Body of pancreas (tissue), 4 donors: ENCODE results near the gene ARF1. TPM values are rescaled to one million over a fixed set of nuclear protein-coding genes. Genes with fewer than 3 reads are reported as not detected.

Source experiments
- ATAC-seq: fragments of 150-250 bp; one replicate; pipeline ENCODE4 v1.9.1; 2016
- DNase-seq, 4 donors: peaks; one replicate each; pipeline ENCODE4 v3.0.0-alpha.2; 2019
- H3K27ac ChIP-seq, 4 donors: fragments of 200-600 bp; sonication (generic); 1 replicate in 3 of 4; 2 replicates in 1 of 4; pipeline versions ENCODE4 v1.5.1 to v1.6.1; 2016 to 2019; ENCODE audit warnings: mild to moderate bottlenecking in 1 of 4, mixed read lengths in 1 of 4, moderate library complexity in 1 of 4
- H3K27me3 ChIP-seq, 2 donors: fragments of 200-600 bp; sonication (generic); one replicate each; pipeline ENCODE4 v1.6.0; 2016; ENCODE audit warnings: mild to moderate bottlenecking in 1 of 2
- H3K36me3 ChIP-seq, 2 donors: fragments of 200-600 bp; sonication (generic); replicated peaks in 1 of 2; 2 replicates each; pipeline ENCODE4 v1.5.1; 2016; ENCODE audit warnings: low read depth in 2 of 2; ENCODE audit not compliant: insufficient read depth in 1 of 2
- H3K4me1 ChIP-seq: fragments of 200-600 bp; sonication (generic); one replicate; pipeline ENCODE4 v1.6.0; 2016
- H3K4me3 ChIP-seq, 2 donors: fragments of 200-600 bp; sonication (generic); 1 replicate in 1 of 2; 2 replicates in 1 of 2; pipeline ENCODE4 v1.5.1; 2016 to 2019
- H3K9me3 ChIP-seq, 3 donors: fragments of 200-600 bp; sonication (generic); 1 replicate in 2 of 3; 2 replicates in 1 of 3; pipeline ENCODE4 v1.5.1; 2016
- POLR2A ChIP-seq, 3 donors: fragments of 450-650 bp; IDR thresholded peaks; one replicate each; pipeline ENCODE4 v1.6.1; 2016; ENCODE audit warnings: antibody characterized with exemption in 3 of 3, mild to moderate bottlenecking in 2 of 3
- WGBS, 2 donors: methylation state at CpG; one replicate each; pipeline ENCODE4 v1.1.5; 2017; 5-methylcytosine and 5-hydroxymethylcytosine counted together
- intact Hi-C: fragments of 100-400 bp; cut with DNase I; formaldehyde crosslinking; loops from one replicate; pipeline ENCODE4 v1.15.1; 2023
- total RNA-seq, 2 donors: library from RNA; depleted of rRNA; stranded (reverse); fragments of >200 nt; gene quantifications; one replicate each; pipeline ENCODE4 v1.1.0, GENCODE V29; 2016
- TF ChIP-seq, protein P1 (sequence below), 7 experiments: fragments of 450-650 bp in 4 of 7; fragments of 200-600 bp in 3 of 7; sonication (generic) in 3 of 7; IDR thresholded peaks; one replicate each; pipeline ENCODE4 v1.5.1; 2016 to 2019; ENCODE audit warnings: antibody characterized with exemption in 7 of 7

ARF1 gene
- total RNA-seq, 2 donors from 2014 or later, result 158 to 203 TPM

DNA sequence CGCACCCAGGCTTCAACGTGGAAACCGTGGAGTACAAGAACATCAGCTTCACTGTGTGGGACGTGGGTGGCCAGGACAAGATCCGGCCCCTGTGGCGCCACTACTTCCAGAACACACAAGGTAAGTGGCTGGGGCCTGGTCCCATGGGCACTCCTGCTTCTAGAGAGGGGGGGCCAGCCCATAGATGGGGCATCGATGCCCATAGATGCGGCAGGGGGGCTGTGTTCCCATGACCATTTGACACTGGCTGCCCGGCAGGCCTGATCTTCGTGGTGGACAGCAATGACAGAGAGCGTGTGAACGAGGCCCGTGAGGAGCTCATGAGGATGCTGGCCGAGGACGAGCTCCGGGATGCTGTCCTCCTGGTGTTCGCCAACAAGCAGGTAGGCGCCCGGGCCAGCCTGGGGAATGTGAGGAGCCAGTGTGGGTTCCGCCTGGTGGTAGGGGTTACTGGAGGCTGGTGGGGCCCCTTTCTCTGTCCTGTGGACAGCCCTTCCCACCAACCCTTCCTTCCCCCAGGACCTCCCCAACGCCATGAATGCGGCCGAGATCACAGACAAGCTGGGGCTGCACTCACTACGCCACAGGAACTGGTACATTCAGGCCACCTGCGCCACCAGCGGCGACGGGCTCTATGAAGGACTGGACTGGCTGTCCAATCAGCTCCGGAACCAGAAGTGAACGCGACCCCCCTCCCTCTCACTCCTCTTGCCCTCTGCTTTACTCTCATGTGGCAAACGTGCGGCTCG lies 15.0 kb downstream of the ARF1 start:
- Histone ChIP-seq H3K27ac (no peak overlapping the region), H3K4me3 (no peak overlapping the region), H3K9me3 (no peaks in the 10 kb centered on the region), H3K27me3 (no peaks in the 10 kb centered on the region), H3K4me1 (peaks cover 68% of the 10 kb centered on the region), H3K36me3 (peaks cover 7 to 14% of the 10 kb centered on the region in 2 donors)
- intact Hi-C loops, result no loop called here
- no peak for ATAC-seq
- WGBS, 2 donors, result 79 to 84% methylated on average over 23 to 32 of the region's 34 CpGs
- DNase-seq, result no peak
- TF ChIP-seq, protein P1, sequence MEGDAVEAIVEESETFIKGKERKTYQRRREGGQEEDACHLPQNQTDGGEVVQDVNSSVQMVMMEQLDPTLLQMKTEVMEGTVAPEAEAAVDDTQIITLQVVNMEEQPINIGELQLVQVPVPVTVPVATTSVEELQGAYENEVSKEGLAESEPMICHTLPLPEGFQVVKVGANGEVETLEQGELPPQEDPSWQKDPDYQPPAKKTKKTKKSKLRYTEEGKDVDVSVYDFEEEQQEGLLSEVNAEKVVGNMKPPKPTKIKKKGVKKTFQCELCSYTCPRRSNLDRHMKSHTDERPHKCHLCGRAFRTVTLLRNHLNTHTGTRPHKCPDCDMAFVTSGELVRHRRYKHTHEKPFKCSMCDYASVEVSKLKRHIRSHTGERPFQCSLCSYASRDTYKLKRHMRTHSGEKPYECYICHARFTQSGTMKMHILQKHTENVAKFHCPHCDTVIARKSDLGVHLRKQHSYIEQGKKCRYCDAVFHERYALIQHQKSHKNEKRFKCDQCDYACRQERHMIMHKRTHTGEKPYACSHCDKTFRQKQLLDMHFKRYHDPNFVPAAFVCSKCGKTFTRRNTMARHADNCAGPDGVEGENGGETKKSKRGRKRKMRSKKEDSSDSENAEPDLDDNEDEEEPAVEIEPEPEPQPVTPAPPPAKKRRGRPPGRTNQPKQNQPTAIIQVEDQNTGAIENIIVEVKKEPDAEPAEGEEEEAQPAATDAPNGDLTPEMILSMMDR (IDR thresholded peaks at IDR 0.05), result no peak
- TF ChIP-seq POLR2A (IDR thresholded peaks at IDR 0.05), result no peak

DNA sequence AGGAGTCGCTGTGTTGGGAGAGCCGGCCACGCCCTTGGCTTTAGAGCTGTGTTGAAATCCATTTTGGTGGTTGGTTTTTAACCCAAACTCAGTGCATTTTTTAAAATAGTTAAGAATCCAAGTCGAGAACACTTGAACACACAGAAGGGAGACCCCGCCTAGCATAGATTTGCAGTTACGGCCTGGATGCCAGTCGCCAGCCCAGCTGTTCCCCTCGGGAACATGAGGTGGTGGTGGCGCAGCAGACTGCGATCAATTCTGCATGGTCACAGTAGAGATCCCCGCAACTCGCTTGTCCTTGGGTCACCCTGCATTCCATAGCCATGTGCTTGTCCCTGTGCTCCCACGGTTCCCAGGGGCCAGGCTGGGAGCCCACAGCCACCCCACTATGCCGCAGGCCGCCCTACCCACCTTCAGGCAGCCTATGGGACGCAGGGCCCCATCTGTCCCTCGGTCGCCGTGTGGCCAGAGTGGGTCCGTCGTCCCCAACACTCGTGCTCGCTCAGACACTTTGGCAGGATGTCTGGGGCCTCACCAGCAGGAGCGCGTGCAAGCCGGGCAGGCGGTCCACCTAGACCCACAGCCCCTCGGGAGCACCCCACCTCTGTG lies 15.9 kb downstream of the ARF1 start:
- Histone ChIP-seq H3K36me3 (peaks cover 7 to 14% of the 10 kb centered on the region in 2 donors), H3K4me3 (no peak overlapping the region), H3K27me3 (no peaks in the 10 kb centered on the region), H3K4me1 (peaks cover 60% of the 10 kb centered on the region), H3K27ac (no peak overlapping the region), H3K9me3 (no peaks in the 10 kb centered on the region)
- no peak for ATAC-seq
- TF ChIP-seq POLR2A (IDR thresholded peaks at IDR 0.05), result no peak
- TF ChIP-seq, protein P1 (IDR thresholded peaks at IDR 0.05), result no peak
- 83 to 89% methylated on average over 17 to 28 of the region's 28 CpGs for WGBS, 2 donors
- no peak for DNase-seq
- intact Hi-C loops, result no loop called here

DNA sequence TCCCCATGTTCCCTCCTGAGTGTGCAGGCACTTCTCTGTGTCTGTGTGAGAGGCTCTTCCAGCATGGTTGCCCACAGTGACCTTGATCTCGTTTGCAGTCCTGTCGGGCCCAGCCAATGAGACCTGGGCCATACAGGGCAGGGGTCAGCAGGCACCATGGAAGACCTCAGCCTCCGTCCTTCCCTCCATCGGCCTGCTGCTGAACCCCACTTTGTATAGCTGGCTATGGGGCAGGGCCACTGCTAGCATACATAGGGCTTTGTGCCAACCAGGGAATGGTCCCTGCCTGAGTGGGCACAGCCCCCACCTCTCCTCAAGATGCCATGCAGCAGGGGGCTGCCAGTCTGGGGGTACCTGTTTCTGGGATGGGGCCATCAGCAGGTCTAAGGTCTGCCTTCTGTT lies 16.8 kb downstream of the ARF1 start:
- H3K27ac ChIP-seq, result no peak overlapping the region
- 54% methylated on average over 4 of the region's 4 CpGs; no CpG with 5 or more reads in 1 of the 2 donors for WGBS, 2 donors
- no peak for DNase-seq
- H3K9me3 ChIP-seq, result no peaks in the 10 kb centered on the region
- H3K36me3 ChIP-seq, result peaks cover 7 to 14% of the 10 kb centered on the region in 2 donors
- H3K4me3 ChIP-seq, result no peak overlapping the region
- H3K27me3 ChIP-seq, result no peaks in the 10 kb centered on the region
- no peak for ATAC-seq
- intact Hi-C loops, result no loop called here
- TF ChIP-seq, protein P1 (IDR thresholded peaks at IDR 0.05), result no peak
- TF ChIP-seq POLR2A (IDR thresholded peaks at IDR 0.05), result no peak
- H3K4me1 ChIP-seq, result peaks cover 61% of the 10 kb centered on the region

DNA sequence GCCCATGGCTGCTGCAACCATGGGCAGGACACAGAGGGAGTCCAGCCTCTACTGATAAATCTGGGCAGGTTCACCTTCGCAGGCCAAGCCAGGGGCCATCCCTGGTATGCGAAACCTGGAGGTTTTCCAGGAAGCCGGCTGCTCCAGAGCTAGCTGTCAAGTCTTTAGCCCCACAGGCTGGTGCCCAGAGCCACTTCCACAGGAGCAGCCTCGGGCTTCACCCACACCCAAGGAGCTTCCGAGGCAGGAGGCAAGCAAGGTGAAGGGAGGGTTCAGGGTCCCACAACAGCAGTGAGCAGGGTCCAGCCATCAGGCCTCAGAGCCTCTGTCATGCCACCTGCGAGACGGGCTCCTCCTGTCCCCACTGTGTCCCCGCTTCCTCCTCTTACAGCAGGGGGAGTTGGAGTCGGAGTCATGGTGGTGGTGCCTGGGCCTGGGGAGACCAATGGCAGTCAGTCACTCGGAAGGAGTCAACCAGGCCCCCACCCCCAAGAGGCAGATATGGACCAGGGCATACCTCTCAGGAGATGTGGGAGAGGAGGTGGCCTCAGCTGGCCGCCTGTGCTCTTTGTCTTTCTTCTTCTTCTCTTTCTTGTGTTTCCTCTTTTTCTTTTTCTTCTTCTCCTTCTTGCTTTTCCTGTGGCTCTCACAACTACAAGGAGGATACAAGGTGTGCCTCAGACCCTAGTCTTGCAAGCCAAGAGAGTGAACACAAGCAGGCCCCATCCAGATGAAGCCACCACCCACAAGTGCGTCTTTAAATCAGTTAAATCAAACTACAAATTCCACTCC lies 18.5 kb downstream of the ARF1 start:
- Histone ChIP-seq H3K27ac (peak overlapping the region in 3 of 4 donors; percentile 40 to 82 (median 45)), H3K36me3 (peaks cover 7 to 14% of the 10 kb centered on the region in 2 donors), H3K9me3 (no peaks in the 10 kb centered on the region), H3K4me3 (no peak overlapping the region), H3K4me1 (peaks cover 54% of the 10 kb centered on the region), H3K27me3 (no peaks in the 10 kb centered on the region)
- intact Hi-C loops, result no loop called here
- 54 to 60% methylated on average over 11 to 12 of the region's 12 CpGs for WGBS, 2 donors
- TF ChIP-seq, protein P1 (IDR thresholded peaks at IDR 0.05), result no peak
- TF ChIP-seq POLR2A (IDR thresholded peaks at IDR 0.05), result no peak
- ATAC-seq (no peak), DNase-seq (peak in 3 of 4 donors; percentile 44 to 56 (median 55))
